Kidney epithelial cell (primary cell): ENCODE measurements around the gene NHSL2. TPM values are rescaled to one million over a fixed set of nuclear protein-coding genes. Genes with fewer than 3 reads are reported as not detected.

Experiments
- DNase-seq: peaks from one replicate; pipeline ENCODE4 v3.0.0-alpha.2; 2010; ENCODE audit warnings: low read depth
- H3K27me3 ChIP-seq: 2 replicates; pipeline ENCODE4 v1.6.0; 2011; ENCODE audit warnings: low read length; ENCODE audit not compliant: control insufficient read depth, insufficient read depth
- H3K36me3 ChIP-seq: 2 replicates; pipeline ENCODE4 v1.5.1; 2011; ENCODE audit warnings: low read length; ENCODE audit not compliant: control insufficient read depth, insufficient read depth
- H3K4me3 ChIP-seq: 2 replicates; pipeline ENCODE4 v1.5.1; 2011; ENCODE audit warnings: low read depth, mild to moderate bottlenecking, control low read depth, low read length
- CTCF ChIP-seq: IDR thresholded peaks from 2 replicates; pipeline ENCODE4 v1.5.1; 2011; ENCODE audit warnings: mild to moderate bottlenecking, moderate library complexity, low read length, control low read depth, inconsistent platforms; ENCODE audit not compliant: insufficient read depth, poor library complexity, severe bottlenecking
- total RNA-seq: library from RNA; depleted of rRNA; stranded (reverse); fragments of >200 nt; gene quantifications from 2 replicates; pipeline ENCODE4 v1.2.3, GENCODE V29; 2015

NHSL2 gene
- total RNA-seq, 1 donor from 2014 or later: 1.4 TPM

- no peaks in the 10 kb centered on the region for H3K36me3 ChIP-seq
- no peaks in the 10 kb centered on the region for H3K27me3 ChIP-seq
- no peak for TF ChIP-seq CTCF
- H3K4me3 ChIP-seq: no peak overlapping the region
- DNase-seq: peak; percentile 59
Observed at GRCh38 chrX:71976753-71977152, 66.1 kb downstream of the NHSL2 start.

- no peak for TF ChIP-seq CTCF
- Histone ChIP-seq H3K4me3 (no peak overlapping the region), H3K36me3 (no peaks in the 10 kb centered on the region), H3K27me3 (no peaks in the 10 kb centered on the region)
- no peak for DNase-seq
Observed at GRCh38 chrX:71978164-71978563, 67.5 kb downstream of the NHSL2 start.

- peak; percentile 52 for DNase-seq
- no peak for TF ChIP-seq CTCF
- no peak overlapping the region for H3K4me3 ChIP-seq
- no peaks in the 10 kb centered on the region for H3K27me3 ChIP-seq
- no peaks in the 10 kb centered on the region for H3K36me3 ChIP-seq
Observed at GRCh38 chrX:71989768-71990426, 79.3 kb downstream of the NHSL2 start.

- Histone ChIP-seq H3K27me3 (no peaks in the 10 kb centered on the region), H3K36me3 (no peaks in the 10 kb centered on the region), H3K4me3 (no peak overlapping the region)
- no peak for DNase-seq
- no peak for TF ChIP-seq CTCF
Observed at GRCh38 chrX:71990518-71990917, 79.9 kb downstream of the NHSL2 start.

- TF ChIP-seq CTCF: no peak
- no peak for DNase-seq
- Histone ChIP-seq H3K27me3 (no peaks in the 10 kb centered on the region), H3K4me3 (no peak overlapping the region), H3K36me3 (no peaks in the 10 kb centered on the region)
Observed at GRCh38 chrX:71991164-71991563, 80.5 kb downstream of the NHSL2 start.

- Histone ChIP-seq H3K36me3 (no peaks in the 10 kb centered on the region), H3K27me3 (no peaks in the 10 kb centered on the region), H3K4me3 (no peak overlapping the region)
- no peak for TF ChIP-seq CTCF
- no peak for DNase-seq
Observed at GRCh38 chrX:71992711-71993110, 82.1 kb downstream of the NHSL2 start.
